Measurements from ENCODE around the gene MOV10.

The MOV10 gene

GRCh38 chr1:112706505-112707220 is 32.2 kb downstream of the MOV10 start, which contains the start of gene RHOC:
Gene RHOC (minus strand): TSS chr1:112707127. CDS start chr1:112703799, 3,328 bp downstream.
- Histone ChIP-seq H3K4me2 (ENCODE audit: insufficient read depth, low read length) (peak within 1 kb of the TSS; percentile 78), H3K4me1 (ENCODE audit: insufficient read depth, low read length) (peaks cover 43% of the 10 kb centered on the region), H3K4me3 (ENCODE audit: low read depth in 1 of 2, low read length in 2 of 2) (peak within 1 kb of the TSS in 1 of 2 experiments; percentile 60; a peak in 2 of 4 replicates), H3K27me3 (ENCODE audit: insufficient read depth, low read length, poor library complexity) (peaks cover 5% of the 10 kb centered on the region), H3K9ac (ENCODE audit: low read depth, low read length) (peak within 1 kb of the TSS; percentile 59), H3K9me3 (ENCODE audit: insufficient read depth, low read length, severe bottlenecking) (no peaks in the 10 kb centered on the region), H3K36me3 (ENCODE audit: insufficient read depth, low read length) (peaks cover 7% of the 10 kb centered on the region; the same call in 1 of the 2 replicates), H3K27ac (ENCODE audit: low read length) (peak within 1 kb of the TSS; percentile 81), H4K20me1 (ENCODE audit: insufficient read depth, low read length) (no peaks in the 10 kb centered on the region), H2AFZ (ENCODE audit: low read depth, low read length) (peak within 1 kb of the TSS; percentile 62), H3K79me2 (ENCODE audit: insufficient read depth, low read length) (peaks cover 11% of the 10 kb centered on the region)
- no peak for TF ChIP-seq CTCF (IDR thresholded peaks at IDR 0.05; ENCODE audit: borderline replicate concordance, extremely low read depth, low read length, poor library complexity, severe bottlenecking)
- TF ChIP-seq EZH2 (IDR thresholded peaks at IDR 0.05; ENCODE audit: borderline replicate concordance, low read depth, low read length, severe bottlenecking): no peak
- no peak for DNase-seq
- ATAC-seq (ENCODE audit: insufficient read depth, low read depth): no peak

GRCh38 chr1:112707221-112708001 is 33.0 kb downstream of the MOV10 start:
- TF ChIP-seq CTCF (IDR thresholded peaks at IDR 0.05; ENCODE audit: borderline replicate concordance, extremely low read depth, low read length, poor library complexity, severe bottlenecking) (peak; percentile 74), EZH2 (IDR thresholded peaks at IDR 0.05; ENCODE audit: borderline replicate concordance, low read depth, low read length, severe bottlenecking) (no peak)
- Histone ChIP-seq H3K4me1 (ENCODE audit: insufficient read depth, low read length) (peaks cover 38% of the 10 kb centered on the region), H3K79me2 (ENCODE audit: insufficient read depth, low read length) (peaks cover 11% of the 10 kb centered on the region), H3K27ac (ENCODE audit: low read length) (no peak overlapping the region), H3K9ac (ENCODE audit: low read depth, low read length) (peak overlapping the region; percentile 23; the same call in 1 of the 2 replicates), H3K9me3 (ENCODE audit: insufficient read depth, low read length, severe bottlenecking) (no peaks in the 10 kb centered on the region), H3K27me3 (ENCODE audit: insufficient read depth, low read length, poor library complexity) (peaks cover 5% of the 10 kb centered on the region), H3K4me3 (ENCODE audit: low read depth in 1 of 2, low read length in 2 of 2) (peak overlapping the region in 1 of 2 experiments; percentile 35; a peak in 2 of 4 replicates), H3K36me3 (ENCODE audit: insufficient read depth, low read length) (peaks cover 2% of the 10 kb centered on the region; the same call in 1 of the 2 replicates), H3K4me2 (ENCODE audit: insufficient read depth, low read length) (peak overlapping the region; percentile 47; the same call in 1 of the 2 replicates), H2AFZ (ENCODE audit: low read depth, low read length) (no peak overlapping the region), H4K20me1 (ENCODE audit: insufficient read depth, low read length) (no peaks in the 10 kb centered on the region)
- peak; percentile 57 for DNase-seq
- no peak for ATAC-seq (ENCODE audit: insufficient read depth, low read depth)

GRCh38 chr1:112708002-112708448 is 33.6 kb downstream of the MOV10 start:
- TF ChIP-seq CTCF (IDR thresholded peaks at IDR 0.05; ENCODE audit: borderline replicate concordance, extremely low read depth, low read length, poor library complexity, severe bottlenecking): no peak
- no peak for TF ChIP-seq EZH2 (IDR thresholded peaks at IDR 0.05; ENCODE audit: borderline replicate concordance, low read depth, low read length, severe bottlenecking)
- no peak overlapping the region for H3K4me2 ChIP-seq (ENCODE audit: insufficient read depth, low read length)
- H3K9me3 ChIP-seq (ENCODE audit: insufficient read depth, low read length, severe bottlenecking): no peaks in the 10 kb centered on the region
- H4K20me1 ChIP-seq (ENCODE audit: insufficient read depth, low read length): no peaks in the 10 kb centered on the region
- no peak overlapping the region for H3K9ac ChIP-seq (ENCODE audit: low read depth, low read length)
- H3K36me3 ChIP-seq (ENCODE audit: insufficient read depth, low read length): no peaks in the 10 kb centered on the region
- H3K27ac ChIP-seq (ENCODE audit: low read length): no peak overlapping the region
- no peak overlapping the region for H2AFZ ChIP-seq (ENCODE audit: low read depth, low read length)
- ATAC-seq (ENCODE audit: insufficient read depth, low read depth) (no peak), DNase-seq (no peak)
- peaks cover 11% of the 10 kb centered on the region for H3K79me2 ChIP-seq (ENCODE audit: insufficient read depth, low read length)
- H3K27me3 ChIP-seq (ENCODE audit: insufficient read depth, low read length, poor library complexity): peaks cover 5% of the 10 kb centered on the region
- H3K4me3 ChIP-seq (ENCODE audit: low read depth in 1 of 2, low read length in 2 of 2): no peak overlapping the region
- H3K4me1 ChIP-seq (ENCODE audit: insufficient read depth, low read length): peaks cover 36% of the 10 kb centered on the region

All from DND-41 (cell line).